Ovary (tissue), 9 donors: ENCODE data around the gene CHURC1. TPM values are rescaled to one million over a fixed set of nuclear protein-coding genes. Genes with fewer than 3 reads are reported as not detected.

Experiments
- DNase-seq, 5 donors: peaks; one replicate each; pipeline ENCODE4 v3.0.0-alpha.2; 2019 to 2020
- H3K27ac ChIP-seq, 2 donors: fragments of 200-600 bp; one replicate each; pipeline versions ENCODE4 v1.5.1 to v1.8.0; 2019 to 2022
- H3K27me3 ChIP-seq: fragments of 200-600 bp; one replicate; pipeline ENCODE4 v1.8.0; 2022
- H3K36me3 ChIP-seq: fragments of 200-600 bp; sonication (generic); one replicate; pipeline ENCODE4 v1.5.1; 2019
- H3K4me1 ChIP-seq: one replicate; pipeline ENCODE4 v1.8.1; 2013; ENCODE audit warnings: mild to moderate bottlenecking, moderate library complexity; ENCODE audit not compliant: insufficient read depth
- H3K4me3 ChIP-seq: fragments of 200-600 bp; sonication (generic); one replicate; pipeline ENCODE4 v1.5.1; 2017
- H3K9me3 ChIP-seq, 2 donors: fragments of 200-600 bp in 1 of 2; sonication (generic) in 1 of 2; one replicate each; pipeline versions ENCODE4 v1.5.1 to v1.8.1; 2013 to 2019; ENCODE audit warnings: mild to moderate bottlenecking in 1 of 2, moderate library complexity in 1 of 2
- EP300 ChIP-seq: sonication (generic); formaldehyde crosslinking; IDR thresholded peaks from one replicate; pipeline ENCODE4 v1.6.1; 2017; ENCODE audit warnings: antibody characterized with exemption
- POLR2A ChIP-seq: fragments of 450-650 bp; IDR thresholded peaks from one replicate; pipeline ENCODE4 v1.6.1; 2017; ENCODE audit warnings: antibody characterized with exemption, mild to moderate bottlenecking, moderate library complexity
- WGBS, 3 donors: extraction: QIAGEN DNeasy Blood & Tissue Kit in 1 of 3; methylation state at CpG; one replicate each; pipeline versions ENCODE4 v1.1.5 to v1.1.7; 2013 to 2017; 5-methylcytosine and 5-hydroxymethylcytosine counted together
- intact Hi-C, 4 donors: fragments of 100-400 bp; cut with DNase I; formaldehyde crosslinking; loops; one replicate each; pipeline versions ENCODE4 v1.11.0 to v1.15.1; 2022 to 2023
- polyA plus RNA-seq, 2 donors: library from polyadenylated mRNA; stranded (reverse); fragments of 200-250 nt in 1 of 2; fragments of 350-450 nt in 1 of 2; fragmentation: Illumina TruSeq in 1 of 2; extraction: RNeasy Lipid Tissue Mini Kit (QIAGEN cat#74804) in 1 of 2; gene quantifications; one replicate each; pipeline ENCODE4 v1.2.3, GENCODE V29; 2013 to 2014
- total RNA-seq, 7 donors: library from RNA; depleted of rRNA in 2 of 7; stranded (reverse); fragments of >200 nt in 2 of 7; fragmentation: NEBNext Ultra II Directional in 3 of 7; extraction: Animal tissue kit (Norgen Biotek cat#: 25700) in 3 of 7; gene quantifications; one replicate each; pipeline versions ENCODE4 v1.1.0 to v1.2.4, GENCODE V29; 2016 to 2023
- TF ChIP-seq, protein P1 (sequence below), 3 donors: fragments of 450-650 bp in 2 of 3; fragments of 200-600 bp in 1 of 3; IDR thresholded peaks; one replicate each; pipeline versions ENCODE4 v1.5.1 to v1.8.0; 2016 to 2022; ENCODE audit warnings: antibody characterized with exemption in 3 of 3, mild to moderate bottlenecking in 1 of 3
- donor health status: DM: no; HTN: no; CAD: no; lungs with moderate emphysema.
- donor health status: DM: no; HTN: no; CAD: no.
- donor health status: Bipolar disorder and iron deficiency.
- donor health status: DM: yes; HTN: yes; CAD: no.
- donor health status: DM: no; HTN: no; CAD: no.
- donor health status: DM: yes; HTN: yes; CAD: no.

CHURC1 gene
- total and polyA plus RNA-seq, 9 donors = 50.1 to 126 (median 66.8) TPM

DNA sequence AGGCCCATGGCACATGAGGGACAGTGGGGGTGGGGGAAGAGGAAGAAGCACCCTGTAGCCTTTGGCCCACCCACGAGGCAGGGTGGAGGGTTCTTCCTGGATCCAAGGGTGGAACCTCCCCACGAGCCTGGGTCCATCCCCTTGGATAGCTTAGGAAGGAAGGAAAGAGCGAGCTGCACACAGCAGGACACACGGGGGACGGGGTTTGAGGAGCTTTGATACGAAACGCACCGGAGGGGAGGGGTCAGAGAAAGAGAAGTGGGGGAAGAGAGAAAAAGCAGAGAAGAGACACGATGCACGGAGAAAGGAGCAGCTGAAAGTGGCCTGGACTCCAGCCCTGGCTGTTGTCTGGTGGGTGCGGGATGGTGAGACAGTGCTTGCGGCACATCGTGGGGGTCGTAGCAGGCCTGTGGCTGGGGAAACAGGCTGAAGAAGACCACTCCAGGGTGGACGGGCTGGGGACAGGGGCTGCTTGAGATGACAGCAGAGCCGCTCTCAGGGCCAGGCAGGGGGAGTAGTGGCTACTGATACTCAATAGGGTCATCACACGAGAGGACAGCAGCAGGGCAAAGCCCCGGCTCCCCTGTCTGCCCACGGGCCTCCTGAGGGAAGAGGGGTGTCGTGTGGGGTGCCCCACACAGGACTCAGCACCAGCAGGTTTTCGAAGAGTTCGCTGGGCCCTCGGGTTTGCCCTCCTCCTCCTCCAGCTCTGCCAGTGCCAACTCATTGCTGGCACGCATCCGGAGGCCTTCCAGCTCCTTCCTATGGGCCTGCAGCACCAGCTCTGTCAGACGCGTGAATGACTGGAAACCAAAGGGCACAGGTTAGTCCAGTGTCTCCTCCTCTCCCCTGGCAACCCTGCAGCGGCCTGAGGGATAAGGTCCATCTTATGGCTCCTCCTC, 33.7 kb downstream of the CHURC1 start:
- intact Hi-C loops = no loop called here
- 84 to 87% (median 84%) methylated on average over 28 of the region's 28 CpGs for WGBS, 3 donors
- no peak for DNase-seq
- TF ChIP-seq, protein P1, sequence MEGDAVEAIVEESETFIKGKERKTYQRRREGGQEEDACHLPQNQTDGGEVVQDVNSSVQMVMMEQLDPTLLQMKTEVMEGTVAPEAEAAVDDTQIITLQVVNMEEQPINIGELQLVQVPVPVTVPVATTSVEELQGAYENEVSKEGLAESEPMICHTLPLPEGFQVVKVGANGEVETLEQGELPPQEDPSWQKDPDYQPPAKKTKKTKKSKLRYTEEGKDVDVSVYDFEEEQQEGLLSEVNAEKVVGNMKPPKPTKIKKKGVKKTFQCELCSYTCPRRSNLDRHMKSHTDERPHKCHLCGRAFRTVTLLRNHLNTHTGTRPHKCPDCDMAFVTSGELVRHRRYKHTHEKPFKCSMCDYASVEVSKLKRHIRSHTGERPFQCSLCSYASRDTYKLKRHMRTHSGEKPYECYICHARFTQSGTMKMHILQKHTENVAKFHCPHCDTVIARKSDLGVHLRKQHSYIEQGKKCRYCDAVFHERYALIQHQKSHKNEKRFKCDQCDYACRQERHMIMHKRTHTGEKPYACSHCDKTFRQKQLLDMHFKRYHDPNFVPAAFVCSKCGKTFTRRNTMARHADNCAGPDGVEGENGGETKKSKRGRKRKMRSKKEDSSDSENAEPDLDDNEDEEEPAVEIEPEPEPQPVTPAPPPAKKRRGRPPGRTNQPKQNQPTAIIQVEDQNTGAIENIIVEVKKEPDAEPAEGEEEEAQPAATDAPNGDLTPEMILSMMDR (IDR thresholded peaks at IDR 0.05) = no peak
- TF ChIP-seq EP300 (no peak), POLR2A (no peak)
- H3K36me3 ChIP-seq = no peaks in the 10 kb centered on the region
- no peaks in the 10 kb centered on the region for H3K4me1 ChIP-seq
- H3K27me3 ChIP-seq = no peaks in the 10 kb centered on the region
- H3K4me3 ChIP-seq = no peak overlapping the region
- H3K27ac ChIP-seq = no peak overlapping the region
- H3K9me3 ChIP-seq = no peaks in the 10 kb centered on the region

DNA sequence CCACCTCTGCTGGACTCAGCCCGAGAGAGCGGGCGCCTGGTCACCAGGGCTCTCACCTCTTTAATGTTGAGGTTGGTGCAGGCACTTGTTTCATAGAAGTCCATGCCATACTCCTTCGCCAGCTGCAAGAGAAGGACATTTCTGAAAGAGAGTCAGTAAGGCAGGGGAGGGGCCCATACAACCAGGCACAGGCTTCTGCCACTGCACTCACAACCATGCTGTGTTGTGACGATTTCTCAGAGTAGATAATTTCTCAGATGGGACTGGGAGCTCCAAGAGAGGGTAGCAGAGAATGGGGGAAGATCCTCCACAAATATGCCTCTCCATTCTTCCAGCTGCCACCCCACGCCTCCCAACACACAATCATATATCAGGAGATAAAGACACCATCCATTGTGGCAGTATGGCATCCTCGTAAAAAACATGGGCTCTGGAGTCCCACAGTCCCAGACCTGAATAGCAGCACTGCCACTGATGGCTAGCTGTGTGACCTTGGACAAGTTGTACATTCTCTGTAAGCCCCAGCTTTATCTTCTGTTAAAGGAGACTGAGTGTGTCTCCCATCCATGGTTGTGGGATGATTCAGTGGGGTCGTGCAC, 34.5 kb downstream of the CHURC1 start:
- intact Hi-C loops = no loop called here
- TF ChIP-seq EP300 = no peak
- 84 to 88% (median 86%) methylated on average over 8 of the region's 8 CpGs for WGBS, 3 donors
- no peaks in the 10 kb centered on the region for H3K9me3 ChIP-seq
- H3K4me1 ChIP-seq = no peaks in the 10 kb centered on the region
- H3K27me3 ChIP-seq = no peaks in the 10 kb centered on the region
- H3K27ac ChIP-seq = no peak overlapping the region
- H3K4me3 ChIP-seq = no peak overlapping the region
- DNase-seq = no peak
- no peaks in the 10 kb centered on the region for H3K36me3 ChIP-seq

DNA sequence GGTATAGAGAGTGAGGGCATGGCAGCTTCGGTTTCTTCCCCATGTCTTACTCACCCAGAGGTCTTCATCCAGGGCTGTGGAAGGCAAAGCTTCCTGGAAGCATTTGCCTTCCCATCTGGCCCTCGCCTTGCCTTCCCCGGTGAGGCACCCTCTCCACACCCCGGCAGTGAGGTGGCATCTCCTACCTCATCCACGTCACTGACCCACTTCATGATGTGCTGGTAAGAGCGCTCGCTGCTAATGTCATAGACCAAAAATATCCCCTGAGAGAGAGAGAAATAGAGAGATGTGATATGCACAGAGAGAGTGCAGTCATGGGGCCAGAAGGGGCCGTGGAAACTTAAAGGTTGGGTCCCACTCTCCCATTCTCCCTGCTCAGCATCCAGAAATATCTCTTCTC, 36.6 kb downstream of the CHURC1 start:
- Histone ChIP-seq H3K4me3 (no peak overlapping the region), H3K4me1 (no peaks in the 10 kb centered on the region), H3K27me3 (no peaks in the 10 kb centered on the region), H3K36me3 (no peaks in the 10 kb centered on the region), H3K9me3 (no peaks in the 10 kb centered on the region), H3K27ac (no peak overlapping the region)
- intact Hi-C loops = no loop called here
- DNase-seq = no peak
- 95 to 100% (median 96%) methylated on average over 8 of the region's 8 CpGs for WGBS, 3 donors
- TF ChIP-seq, protein P1 (IDR thresholded peaks at IDR 0.05) = no peak
- no peak for TF ChIP-seq EP300
- TF ChIP-seq POLR2A = no peak

DNA sequence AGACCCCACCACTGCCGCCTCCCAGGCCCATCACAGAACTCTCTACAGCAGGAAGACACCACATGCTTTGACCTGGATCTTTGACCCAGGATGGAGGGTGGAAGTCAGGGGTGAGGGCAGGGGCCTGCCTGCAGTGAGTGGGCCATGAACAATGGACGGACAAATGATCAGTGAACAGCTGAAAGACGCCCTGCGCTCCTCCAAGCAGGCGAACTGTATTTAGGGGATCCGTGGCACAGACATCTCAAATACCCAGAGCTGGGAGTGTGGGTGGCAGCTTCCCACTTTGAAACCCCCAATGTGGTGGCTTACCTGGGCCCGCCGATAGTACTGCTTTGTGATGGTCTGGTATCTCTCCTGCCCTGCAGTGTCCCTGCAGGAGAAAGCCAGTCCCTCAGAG, 37.0 kb downstream of the CHURC1 start:
- H3K4me1 ChIP-seq = no peaks in the 10 kb centered on the region
- 93 to 95% (median 94%) methylated on average over 8 of the region's 8 CpGs for WGBS, 3 donors
- no peak for DNase-seq
- TF ChIP-seq, protein P1 (IDR thresholded peaks at IDR 0.05) = no peak
- TF ChIP-seq POLR2A (no peak), EP300 (no peak)
- H3K4me3 ChIP-seq = no peak overlapping the region
- H3K27me3 ChIP-seq = no peaks in the 10 kb centered on the region
- intact Hi-C loops = no loop called here
- H3K36me3 ChIP-seq = no peaks in the 10 kb centered on the region
- no peaks in the 10 kb centered on the region for H3K9me3 ChIP-seq
- H3K27ac ChIP-seq = no peak overlapping the region

DNA sequence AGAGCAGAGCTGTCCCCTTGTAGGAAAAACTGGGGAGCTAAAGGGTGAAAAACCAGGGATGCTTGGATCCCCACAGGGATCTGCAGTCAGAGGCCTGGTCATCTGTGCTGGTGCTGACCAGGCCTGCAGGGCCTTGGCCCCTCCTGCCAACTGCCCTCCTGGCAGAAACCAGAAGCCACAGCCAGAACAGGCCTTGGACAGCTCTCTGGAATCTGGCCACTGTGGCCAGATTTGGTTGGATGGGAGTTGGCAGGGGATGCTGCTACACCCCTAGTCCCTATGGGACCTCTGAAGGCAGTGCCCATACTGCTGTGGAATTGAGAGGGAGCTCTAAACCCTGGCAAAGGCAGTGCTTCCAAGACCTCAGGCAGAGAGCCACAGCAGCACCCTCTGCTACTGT, 37.5 kb downstream of the CHURC1 start:
- Histone ChIP-seq H3K27ac (no peak overlapping the region), H3K4me1 (no peaks in the 10 kb centered on the region), H3K4me3 (no peak overlapping the region), H3K36me3 (no peaks in the 10 kb centered on the region), H3K9me3 (no peaks in the 10 kb centered on the region), H3K27me3 (no peaks in the 10 kb centered on the region)
- no peak for TF ChIP-seq POLR2A
- DNase-seq = no peak
- intact Hi-C loops = no loop called here
